HG03097 (cell line): ENCODE data around the gene CASP12.

Experiments used
- ATAC-seq: cut with Tn5 transposase; IDR thresholded peaks from one replicate; pipeline ENCODE4 v1.9.1; 2021; ENCODE audit not compliant: unreplicated experiment, low FRiP score

The CASP12 gene

GRCh38 chr11:104841185-104841584, 57.1 kb downstream of the CASP12 start:
- no peak for ATAC-seq

- ATAC-seq: no peak
Observed at GRCh38 chr11:104837969-104838639, 60.2 kb downstream of the CASP12 start.

GRCh38 chr11:104836691-104837090, 61.6 kb downstream of the CASP12 start:
- ATAC-seq: no peak
